ENCODE results near the gene SLC35A3. TPM values are rescaled to one million over a fixed set of nuclear protein-coding genes. Genes with fewer than 3 reads are reported as not detected.

Gene SLC35A3
- polyA plus RNA-seq, 4 donors, result 17.8 to 103 (median 25.6) TPM

DNA sequence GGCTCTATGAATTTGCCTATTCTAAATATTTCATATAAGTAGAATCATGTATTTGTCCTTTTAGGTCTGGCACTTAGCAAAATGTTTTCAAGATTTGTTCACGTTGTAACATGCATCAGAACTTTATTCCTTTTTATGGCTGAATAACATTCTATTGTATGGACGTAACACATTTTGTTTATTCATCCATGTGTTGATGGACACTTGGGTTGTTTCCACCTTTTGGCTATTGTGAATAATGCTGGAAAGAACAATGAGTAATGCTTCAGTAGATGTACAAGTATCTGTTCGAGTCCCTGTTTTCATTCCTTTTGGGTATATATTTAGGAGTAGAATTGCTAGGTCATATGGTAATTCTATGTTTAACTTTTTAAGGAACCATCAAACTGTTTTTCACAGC, 24.7 kb downstream of the SLC35A3 start:
- Histone ChIP-seq H3K27me3 (ENCODE audit: control insufficient read depth in 3 of 3, insufficient read depth in 3 of 3, low read length in 3 of 3) (no peaks in the 10 kb centered on the region), H3K4me3 (ENCODE audit: low read depth in 1 of 3, low read length in 3 of 3) (no peak overlapping the region), H3K36me3 (ENCODE audit: control insufficient read depth in 3 of 3, insufficient read depth in 2 of 3, low read depth in 1 of 3, low read length in 3 of 3) (peaks cover 2 to 29% (median 7%) of the 10 kb centered on the region in 3 donors), H3K4me1 (ENCODE audit: control insufficient read depth in 3 of 3, insufficient read depth in 2 of 3, low read depth in 1 of 3, low read length in 2 of 3) (no peaks in the 10 kb centered on the region), H3K9me3 (ENCODE audit: control insufficient read depth in 2 of 2, insufficient read depth in 1 of 2, low read depth in 1 of 2, low read length in 1 of 2) (peaks cover 0 to 22% of the 10 kb centered on the region in 2 donors), H3K27ac (ENCODE audit: low read depth in 1 of 3, low read length in 2 of 3) (no peak overlapping the region)
- DNase-seq (no peak), FAIRE-seq (no peak)
- WGBS, 3 donors, result 95 to 99% (median 97%) methylated on average over 3 of the region's 3 CpGs

DNA sequence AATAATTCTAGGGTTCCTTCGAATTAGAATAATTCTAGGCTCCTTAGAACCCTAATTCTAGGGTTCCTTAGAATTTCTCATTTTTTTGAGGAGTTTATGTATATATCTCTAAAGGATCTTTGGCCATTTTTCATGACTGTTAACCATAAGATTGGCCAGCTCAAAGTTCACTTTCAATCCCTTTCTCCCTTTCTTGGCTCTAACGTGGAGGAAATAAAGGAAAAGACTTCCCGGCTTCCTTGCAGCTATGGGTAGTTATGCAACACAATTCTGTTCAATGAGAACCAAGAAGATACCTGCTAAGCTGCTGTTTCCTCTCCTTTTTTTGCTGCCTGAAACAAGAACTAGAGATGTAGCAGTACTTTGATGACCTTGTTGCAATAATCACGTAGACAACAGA, 27.2 kb downstream of the SLC35A3 start:
- no peak overlapping the region for H3K27ac ChIP-seq (ENCODE audit: low read depth in 1 of 3, low read length in 2 of 3)
- FAIRE-seq (no peak), DNase-seq (peak; percentile 17 to 27)
- peaks cover 2 to 13% (median 5%) of the 10 kb centered on the region in 3 donors for H3K36me3 ChIP-seq (ENCODE audit: control insufficient read depth in 3 of 3, insufficient read depth in 2 of 3, low read depth in 1 of 3, low read length in 3 of 3)
- no peaks in the 10 kb centered on the region for H3K27me3 ChIP-seq (ENCODE audit: control insufficient read depth in 3 of 3, insufficient read depth in 3 of 3, low read length in 3 of 3)
- H3K4me1 ChIP-seq (ENCODE audit: control insufficient read depth in 3 of 3, insufficient read depth in 2 of 3, low read depth in 1 of 3, low read length in 2 of 3), result no peaks in the 10 kb centered on the region
- WGBS, 3 donors, result 82 to 86% (median 85%) methylated on average over 4 of the region's 4 CpGs
- H3K9me3 ChIP-seq (ENCODE audit: control insufficient read depth in 2 of 2, insufficient read depth in 1 of 2, low read depth in 1 of 2, low read length in 1 of 2), result peaks cover 0 to 5% of the 10 kb centered on the region in 2 donors
- no peak overlapping the region for H3K4me3 ChIP-seq (ENCODE audit: low read depth in 1 of 3, low read length in 3 of 3)

- 88 to 99% (median 97%) methylated on average over 2 of the region's 2 CpGs for WGBS, 3 donors
These were observed 31.7 kb downstream of the SLC35A3 start for GRCh38 chr1:100001462-100001861.

GRCh38 chr1:100005424-100005823, 35.6 kb downstream of the SLC35A3 start:
- WGBS, 3 donors, result 87 to 97% (median 90%) methylated on average over 1 of the region's 1 CpG
- peaks cover 0 to 17% of the 10 kb centered on the region in 2 donors for H3K9me3 ChIP-seq (ENCODE audit: control insufficient read depth in 2 of 2, insufficient read depth in 1 of 2, low read depth in 1 of 2, low read length in 1 of 2)
- H3K4me3 ChIP-seq (ENCODE audit: low read depth in 1 of 3, low read length in 3 of 3), result no peak overlapping the region
- DNase-seq, result no peak
- no peak overlapping the region for H3K27ac ChIP-seq (ENCODE audit: low read depth in 1 of 3, low read length in 2 of 3)
- H3K36me3 ChIP-seq (ENCODE audit: control insufficient read depth in 3 of 3, insufficient read depth in 2 of 3, low read depth in 1 of 3, low read length in 3 of 3), result peaks cover 0 to 26% (median 7%) of the 10 kb centered on the region in 3 donors
- H3K4me1 ChIP-seq (ENCODE audit: control insufficient read depth in 3 of 3, insufficient read depth in 2 of 3, low read depth in 1 of 3, low read length in 2 of 3), result no peaks in the 10 kb centered on the region
- peak; percentile 15 for FAIRE-seq
- H3K27me3 ChIP-seq (ENCODE audit: control insufficient read depth in 3 of 3, insufficient read depth in 3 of 3, low read length in 3 of 3), result no peaks in the 10 kb centered on the region

More at GRCh38 chr1:100001462-100001861, 31.7 kb downstream of the SLC35A3 start:
- Histone ChIP-seq H3K36me3 (ENCODE audit: control insufficient read depth in 3 of 3, insufficient read depth in 2 of 3, low read depth in 1 of 3, low read length in 3 of 3) (peaks cover 2 to 25% (median 7%) of the 10 kb centered on the region in 3 donors), H3K9me3 (ENCODE audit: control insufficient read depth in 2 of 2, insufficient read depth in 1 of 2, low read depth in 1 of 2, low read length in 1 of 2) (peaks cover 0 to 17% of the 10 kb centered on the region in 2 donors), H3K27me3 (ENCODE audit: control insufficient read depth in 3 of 3, insufficient read depth in 3 of 3, low read length in 3 of 3) (no peaks in the 10 kb centered on the region), H3K4me3 (ENCODE audit: low read depth in 1 of 3, low read length in 3 of 3) (no peak overlapping the region), H3K27ac (ENCODE audit: low read depth in 1 of 3, low read length in 2 of 3) (no peak overlapping the region), H3K4me1 (ENCODE audit: control insufficient read depth in 3 of 3, insufficient read depth in 2 of 3, low read depth in 1 of 3, low read length in 2 of 3) (no peaks in the 10 kb centered on the region)
- FAIRE-seq, result no peak
- no peak for DNase-seq

GRCh38 chr1:100006688-100007087, 36.9 kb downstream of the SLC35A3 start:
- H3K27me3 ChIP-seq (ENCODE audit: control insufficient read depth in 3 of 3, insufficient read depth in 3 of 3, low read length in 3 of 3), result no peaks in the 10 kb centered on the region
- H3K4me1 ChIP-seq (ENCODE audit: control insufficient read depth in 3 of 3, insufficient read depth in 2 of 3, low read depth in 1 of 3, low read length in 2 of 3), result no peaks in the 10 kb centered on the region
- H3K9me3 ChIP-seq (ENCODE audit: control insufficient read depth in 2 of 2, insufficient read depth in 1 of 2, low read depth in 1 of 2, low read length in 1 of 2), result peaks cover 0 to 17% of the 10 kb centered on the region in 2 donors
- H3K36me3 ChIP-seq (ENCODE audit: control insufficient read depth in 3 of 3, insufficient read depth in 2 of 3, low read depth in 1 of 3, low read length in 3 of 3), result peaks cover 0 to 29% (median 7%) of the 10 kb centered on the region in 3 donors
- WGBS, 3 donors, result 92 to 96% (median 94%) methylated on average over 2 of the region's 2 CpGs
- no peak for DNase-seq
- no peak overlapping the region for H3K4me3 ChIP-seq (ENCODE audit: low read depth in 1 of 3, low read length in 3 of 3)
- no peak for FAIRE-seq
- no peak overlapping the region for H3K27ac ChIP-seq (ENCODE audit: low read depth in 1 of 3, low read length in 2 of 3)

DNA sequence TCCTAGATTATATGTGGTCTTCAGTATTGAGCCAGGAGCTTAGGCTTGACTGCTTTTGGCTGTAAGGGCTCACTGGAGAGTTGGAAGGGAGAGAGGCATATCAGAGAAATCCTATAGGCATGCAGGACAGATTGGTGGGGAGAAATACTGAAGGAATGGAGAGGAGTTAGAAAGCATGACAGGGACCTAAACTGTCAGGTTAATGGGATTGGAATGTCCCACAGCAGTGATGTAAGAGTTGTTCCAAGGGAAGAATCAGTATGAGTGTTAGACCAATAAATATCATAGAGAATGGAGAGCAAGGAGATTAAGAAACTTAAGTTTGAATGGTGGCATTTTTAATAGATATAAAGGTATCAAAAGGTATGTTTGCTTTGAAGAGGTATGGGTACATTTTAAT, 39.7 kb downstream of the SLC35A3 start:
- no peak overlapping the region for H3K27ac ChIP-seq (ENCODE audit: low read depth in 1 of 3, low read length in 2 of 3)
- FAIRE-seq (no peak), DNase-seq (no peak)
- H3K4me1 ChIP-seq (ENCODE audit: control insufficient read depth in 3 of 3, insufficient read depth in 2 of 3, low read depth in 1 of 3, low read length in 2 of 3), result no peaks in the 10 kb centered on the region
- H3K27me3 ChIP-seq (ENCODE audit: control insufficient read depth in 3 of 3, insufficient read depth in 3 of 3, low read length in 3 of 3), result no peaks in the 10 kb centered on the region
- no peak overlapping the region for H3K4me3 ChIP-seq (ENCODE audit: low read depth in 1 of 3, low read length in 3 of 3)
- peaks cover 0 to 30% (median 7%) of the 10 kb centered on the region in 3 donors for H3K36me3 ChIP-seq (ENCODE audit: control insufficient read depth in 3 of 3, insufficient read depth in 2 of 3, low read depth in 1 of 3, low read length in 3 of 3)
- peaks cover 0 to 9% of the 10 kb centered on the region in 2 donors for H3K9me3 ChIP-seq (ENCODE audit: control insufficient read depth in 2 of 2, insufficient read depth in 1 of 2, low read depth in 1 of 2, low read length in 1 of 2)

GRCh38 chr1:100010804-100011203, 41.0 kb downstream of the SLC35A3 start:
- no peak for FAIRE-seq
- peaks cover 0 to 26% (median 7%) of the 10 kb centered on the region in 3 donors for H3K36me3 ChIP-seq (ENCODE audit: control insufficient read depth in 3 of 3, insufficient read depth in 2 of 3, low read depth in 1 of 3, low read length in 3 of 3)

DNA sequence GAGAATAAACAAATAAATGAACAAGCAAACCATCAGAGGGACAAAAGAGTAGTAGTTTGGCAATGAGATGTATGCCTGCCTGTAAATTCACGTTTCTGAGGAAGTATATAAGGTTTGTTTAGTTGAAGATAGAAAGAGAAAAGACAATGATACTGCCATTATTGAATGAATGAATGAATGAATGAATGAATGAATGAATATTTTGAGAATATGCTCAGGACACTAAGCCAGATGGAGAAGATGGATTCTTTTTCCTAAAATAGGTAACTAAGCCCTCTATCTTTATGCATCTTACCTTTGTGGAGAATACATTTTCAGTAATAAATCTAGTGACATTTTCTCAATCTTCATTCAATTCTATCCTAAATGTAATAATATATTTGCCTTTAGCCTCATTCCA, 49.4 kb downstream of the SLC35A3 start:
- Histone ChIP-seq H3K9me3 (ENCODE audit: control insufficient read depth in 2 of 2, insufficient read depth in 1 of 2, low read depth in 1 of 2, low read length in 1 of 2) (no peaks in the 10 kb centered on the region), H3K4me1 (ENCODE audit: control insufficient read depth in 3 of 3, insufficient read depth in 2 of 3, low read depth in 1 of 3, low read length in 2 of 3) (no peaks in the 10 kb centered on the region), H3K36me3 (ENCODE audit: control insufficient read depth in 3 of 3, insufficient read depth in 2 of 3, low read depth in 1 of 3, low read length in 3 of 3) (peaks cover 0 to 20% (median 1%) of the 10 kb centered on the region in 3 donors), H3K27ac (ENCODE audit: low read depth in 1 of 3, low read length in 2 of 3) (no peak overlapping the region), H3K4me3 (ENCODE audit: low read depth in 1 of 3, low read length in 3 of 3) (no peak overlapping the region), H3K27me3 (ENCODE audit: control insufficient read depth in 3 of 3, insufficient read depth in 3 of 3, low read length in 3 of 3) (no peaks in the 10 kb centered on the region)
- no peak for DNase-seq
- FAIRE-seq, result no peak
- 87 to 94% (median 89%) methylated on average over 1 of the region's 1 CpG for WGBS, 3 donors

More at GRCh38 chr1:100010804-100011203, 41.0 kb downstream of the SLC35A3 start:
- no peak overlapping the region for H3K4me3 ChIP-seq (ENCODE audit: low read depth in 1 of 3, low read length in 3 of 3)
- H3K27me3 ChIP-seq (ENCODE audit: control insufficient read depth in 3 of 3, insufficient read depth in 3 of 3, low read length in 3 of 3), result no peaks in the 10 kb centered on the region
- no peaks in the 10 kb centered on the region for H3K4me1 ChIP-seq (ENCODE audit: control insufficient read depth in 3 of 3, insufficient read depth in 2 of 3, low read depth in 1 of 3, low read length in 2 of 3)
- 79 to 93% (median 91%) methylated on average over 1 of the region's 1 CpG for WGBS, 3 donors
- H3K9me3 ChIP-seq (ENCODE audit: control insufficient read depth in 2 of 2, insufficient read depth in 1 of 2, low read depth in 1 of 2, low read length in 1 of 2), result peaks cover 0 to 4% of the 10 kb centered on the region in 2 donors
- no peak overlapping the region for H3K27ac ChIP-seq (ENCODE audit: low read depth in 1 of 3, low read length in 2 of 3)
- DNase-seq, result no peak

GRCh38 chr1:100023482-100023881, 53.7 kb downstream of the SLC35A3 start:
- WGBS, 3 donors, result 97 to 98% (median 97%) methylated on average over 6 of the region's 6 CpGs
- Histone ChIP-seq H3K9me3 (ENCODE audit: control insufficient read depth in 2 of 2, insufficient read depth in 1 of 2, low read depth in 1 of 2, low read length in 1 of 2) (no peaks in the 10 kb centered on the region), H3K4me3 (ENCODE audit: low read depth in 1 of 3, low read length in 3 of 3) (no peak overlapping the region), H3K27ac (ENCODE audit: low read depth in 1 of 3, low read length in 2 of 3) (no peak overlapping the region), H3K36me3 (ENCODE audit: control insufficient read depth in 3 of 3, insufficient read depth in 2 of 3, low read depth in 1 of 3, low read length in 3 of 3) (peaks cover 0 to 15% (median 0%) of the 10 kb centered on the region in 3 donors), H3K4me1 (ENCODE audit: control insufficient read depth in 3 of 3, insufficient read depth in 2 of 3, low read depth in 1 of 3, low read length in 2 of 3) (no peaks in the 10 kb centered on the region), H3K27me3 (ENCODE audit: control insufficient read depth in 3 of 3, insufficient read depth in 3 of 3, low read length in 3 of 3) (no peaks in the 10 kb centered on the region)
- no peak for DNase-seq
- no peak for FAIRE-seq

Measured in small intestine (tissue), 7 donors.